OCI-LY1 (cell line): ENCODE measurements around the gene GNA14.

Experiments used
- EZH2 ChIP-seq: fragments of 200-600 bp; sonication (generic), shearing (Covaris generic); IDR thresholded peaks from 2 replicates; pipeline ENCODE4 v1.8.0; 2017; ENCODE audit warnings: borderline replicate concordance, mixed run types, mild to moderate bottlenecking, antibody characterized with exemption, low read length, moderate library complexity, mixed read lengths
- TF ChIP-seq, protein P1 (sequence below): fragments of 200-600 bp; sonication (generic), shearing (Covaris generic); IDR thresholded peaks from 2 replicates; pipeline ENCODE4 v1.5.1; 2017; ENCODE audit warnings: mild to moderate bottlenecking, antibody characterized with exemption, low read length, moderate library complexity, mixed read lengths

DNA sequence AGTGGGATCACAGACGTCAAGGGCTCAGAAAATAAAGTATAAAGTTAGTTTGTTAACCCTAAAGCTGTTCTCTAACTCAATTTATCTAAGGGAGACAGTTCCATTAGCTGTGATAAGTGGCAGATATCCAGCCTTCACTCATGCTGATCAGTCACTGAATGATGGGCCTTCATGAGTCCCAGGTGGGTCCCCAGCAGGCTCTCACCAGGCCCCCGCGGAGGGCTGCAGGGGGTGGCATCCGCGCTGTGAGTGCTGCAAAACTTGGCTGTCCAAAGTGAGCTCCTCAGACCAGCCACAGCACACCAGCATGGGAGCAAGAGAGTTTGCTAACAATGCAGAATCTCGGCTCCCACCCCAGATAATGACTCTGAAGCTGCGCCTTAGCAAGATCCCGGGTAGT is 187.2 kb downstream of the GNA14 start:
- TF ChIP-seq, protein P1, sequence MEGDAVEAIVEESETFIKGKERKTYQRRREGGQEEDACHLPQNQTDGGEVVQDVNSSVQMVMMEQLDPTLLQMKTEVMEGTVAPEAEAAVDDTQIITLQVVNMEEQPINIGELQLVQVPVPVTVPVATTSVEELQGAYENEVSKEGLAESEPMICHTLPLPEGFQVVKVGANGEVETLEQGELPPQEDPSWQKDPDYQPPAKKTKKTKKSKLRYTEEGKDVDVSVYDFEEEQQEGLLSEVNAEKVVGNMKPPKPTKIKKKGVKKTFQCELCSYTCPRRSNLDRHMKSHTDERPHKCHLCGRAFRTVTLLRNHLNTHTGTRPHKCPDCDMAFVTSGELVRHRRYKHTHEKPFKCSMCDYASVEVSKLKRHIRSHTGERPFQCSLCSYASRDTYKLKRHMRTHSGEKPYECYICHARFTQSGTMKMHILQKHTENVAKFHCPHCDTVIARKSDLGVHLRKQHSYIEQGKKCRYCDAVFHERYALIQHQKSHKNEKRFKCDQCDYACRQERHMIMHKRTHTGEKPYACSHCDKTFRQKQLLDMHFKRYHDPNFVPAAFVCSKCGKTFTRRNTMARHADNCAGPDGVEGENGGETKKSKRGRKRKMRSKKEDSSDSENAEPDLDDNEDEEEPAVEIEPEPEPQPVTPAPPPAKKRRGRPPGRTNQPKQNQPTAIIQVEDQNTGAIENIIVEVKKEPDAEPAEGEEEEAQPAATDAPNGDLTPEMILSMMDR = no peak
- TF ChIP-seq EZH2 = no peak
